Neural progenitor cell (in vitro differentiated cells): Measurements from ENCODE around the gene WWOX. TPM values are rescaled to one million over a fixed set of nuclear protein-coding genes. Genes with fewer than 3 reads are reported as not detected.

ENCODE experiments used
- DNase-seq: peaks from one replicate; pipeline ENCODE4 v3.0.0-alpha.2; 2016; ENCODE audit warnings: low spot score
- H2AFZ ChIP-seq: fragments of 200-600 bp; sonication (generic); replicated peaks from 2 replicates; pipeline ENCODE4 v1.6.1; 2016; ENCODE audit warnings: antibody characterized with exemption
- H3F3A ChIP-seq: fragments of 200-600 bp; sonication (generic); 2 replicates; pipeline ENCODE4 v1.6.1; 2016; ENCODE audit warnings: antibody characterized with exemption, low read depth
- H3K27ac ChIP-seq: fragments of 200-600 bp; sonication (generic); 2 replicates; pipeline ENCODE4 v1.5.1; 2016; ENCODE audit warnings: mild to moderate bottlenecking
- H3K27me3 ChIP-seq: fragments of 200-600 bp; sonication (generic); 2 replicates; pipeline ENCODE4 v1.6.1; 2016; ENCODE audit warnings: mild to moderate bottlenecking, moderate library complexity
- H3K36me3 ChIP-seq: fragments of 200-600 bp; sonication (generic); 2 replicates; pipeline ENCODE4 v1.5.1; 2016
- H3K4me1 ChIP-seq: fragments of 200-600 bp; sonication (generic); 2 replicates; pipeline ENCODE4 v1.6.1; 2016; ENCODE audit warnings: mixed run types
- H3K4me2 ChIP-seq: fragments of 200-600 bp; sonication (generic); 2 replicates; pipeline ENCODE4 v1.6.1; 2016
- H3K4me3 ChIP-seq: fragments of 200-600 bp; sonication (generic); 2 replicates; pipeline ENCODE4 v1.5.1; 2016
- H3K79me2 ChIP-seq: fragments of 200-600 bp; sonication (generic); 2 replicates; pipeline ENCODE4 v1.6.1; 2016; ENCODE audit warnings: low read depth
- H3K9ac ChIP-seq: fragments of 200-600 bp; sonication (generic); 2 replicates; pipeline ENCODE4 v1.6.1; 2016
- H3K9me3 ChIP-seq: fragments of 200-600 bp; sonication (generic); 2 replicates; pipeline ENCODE4 v1.5.1; 2016; ENCODE audit warnings: low read depth
- H4K20me1 ChIP-seq: fragments of 200-600 bp; sonication (generic); 2 replicates; pipeline ENCODE4 v1.6.1; 2016; ENCODE audit warnings: low read depth
- H3K27ac Mint-ChIP-seq: 3 replicates; pipeline ENCODE4 v1.8.0; 2021; ENCODE audit warnings: mixed read lengths
- H3K27me3 Mint-ChIP-seq: 2 replicates; pipeline ENCODE4 v1.8.0; 2022; ENCODE audit warnings: low read depth, mild to moderate bottlenecking, inconsistent platforms, moderate library complexity, mixed read lengths; ENCODE audit not compliant: insufficient read depth
- H3K36me3 Mint-ChIP-seq: 3 replicates; pipeline ENCODE4 v1.8.0; 2021; ENCODE audit warnings: mixed read lengths
- H3K4me1 Mint-ChIP-seq: 3 replicates; pipeline ENCODE4 v1.8.0; 2021; ENCODE audit warnings: mixed read lengths
- H3K4me3 Mint-ChIP-seq: 3 replicates; pipeline ENCODE4 v1.8.0; 2021; ENCODE audit warnings: mild to moderate bottlenecking, moderate library complexity, mixed read lengths
- H3K9me3 Mint-ChIP-seq: 3 replicates; pipeline ENCODE4 v1.8.0; 2020; ENCODE audit warnings: mixed read lengths
- CTCF ChIP-seq: fragments of 200-600 bp; sonication (generic); IDR thresholded peaks from 2 replicates; pipeline ENCODE4 v1.5.1; 2017; ENCODE audit warnings: antibody characterized with exemption, mild to moderate bottlenecking
- EZH2 ChIP-seq: fragments of 200-600 bp; sonication (generic); IDR thresholded peaks from 2 replicates; pipeline ENCODE4 v1.6.1; 2017; ENCODE audit warnings: antibody characterized with exemption, mild to moderate bottlenecking, moderate library complexity
- EZH2phosphoT487 ChIP-seq: fragments of 200-600 bp; sonication (generic); IDR thresholded peaks from 2 replicates; pipeline ENCODE4 v1.6.1; 2017; ENCODE audit warnings: antibody characterized with exemption
- total RNA-seq: library from RNA; depleted of rRNA; stranded (reverse); fragments of >200 nt; gene quantifications from 2 replicates; pipeline ENCODE4 v1.2.3, GENCODE V29; 2015; ENCODE audit warnings: low replicate concordance

Gene WWOX
- total RNA-seq, 1 donor from 2014 or later = 63.7 TPM

- Histone ChIP-seq H3K9ac (no peak overlapping the region), H2AFZ (no peak overlapping the region), H3K9me3 (no peaks in the 10 kb centered on the region), H3F3A (no peaks in the 10 kb centered on the region), H3K27me3 (no peaks in the 10 kb centered on the region), H3K4me1 (no peaks in the 10 kb centered on the region), H3K79me2 (no peaks in the 10 kb centered on the region), H3K36me3 (no peaks in the 10 kb centered on the region), H3K4me2 (no peak overlapping the region), H3K27ac (no peak overlapping the region), H3K4me3 (no peak overlapping the region), H4K20me1 (no peaks in the 10 kb centered on the region)
- no peak for DNase-seq
- no peak overlapping the region for H3K27ac Mint-ChIP-seq
- H3K9me3 Mint-ChIP-seq = no peaks in the 10 kb centered on the region
- H3K36me3 Mint-ChIP-seq = no peaks in the 10 kb centered on the region
- H3K27me3 Mint-ChIP-seq = peaks cover 4% of the 10 kb centered on the region
- H3K4me3 Mint-ChIP-seq = no peak overlapping the region
- no peak for TF ChIP-seq CTCF
- no peak for TF ChIP-seq EZH2
- no peak for TF ChIP-seq EZH2phosphoT487
- peaks cover 7% of the 10 kb centered on the region for H3K4me1 Mint-ChIP-seq
These were observed 989.5 kb downstream of the WWOX start for GRCh38 chr16:79088971-79089370.

GRCh38 chr16:79089735-79090284 lies 990.4 kb downstream of the WWOX start:
- Mint-ChIP-seq H3K27ac (no peak overlapping the region), H3K4me3 (no peak overlapping the region), H3K27me3 (peaks cover 4% of the 10 kb centered on the region), H3K9me3 (no peaks in the 10 kb centered on the region), H3K36me3 (no peaks in the 10 kb centered on the region), H3K4me1 (peaks cover 6% of the 10 kb centered on the region)
- H2AFZ ChIP-seq = no peak overlapping the region
- no peaks in the 10 kb centered on the region for H3K4me1 ChIP-seq
- H3K27me3 ChIP-seq = no peaks in the 10 kb centered on the region
- H3K79me2 ChIP-seq = no peaks in the 10 kb centered on the region
- H3K9ac ChIP-seq = no peak overlapping the region
- no peaks in the 10 kb centered on the region for H3K9me3 ChIP-seq
- H3K36me3 ChIP-seq = no peaks in the 10 kb centered on the region
- DNase-seq = no peak
- no peak overlapping the region for H3K27ac ChIP-seq
- no peaks in the 10 kb centered on the region for H4K20me1 ChIP-seq
- no peak for TF ChIP-seq CTCF
- no peak for TF ChIP-seq EZH2
- TF ChIP-seq EZH2phosphoT487 = no peak
- H3F3A ChIP-seq = no peaks in the 10 kb centered on the region
- no peak overlapping the region for H3K4me2 ChIP-seq
- no peak overlapping the region for H3K4me3 ChIP-seq

- no peak overlapping the region for H2AFZ ChIP-seq
These were observed 991.5 kb downstream of the WWOX start for GRCh38 chr16:79090966-79091365.

More at GRCh38 chr16:79090966-79091365, 991.5 kb downstream of the WWOX start:
- H3K9me3 ChIP-seq = no peaks in the 10 kb centered on the region
- H3K4me1 ChIP-seq = peaks cover under 1% of the 10 kb centered on the region
- no peaks in the 10 kb centered on the region for H4K20me1 ChIP-seq
- no peak overlapping the region for H3K4me2 ChIP-seq
- no peaks in the 10 kb centered on the region for H3F3A ChIP-seq
- H3K9me3 Mint-ChIP-seq = no peaks in the 10 kb centered on the region
- no peak overlapping the region for H3K27ac Mint-ChIP-seq
- peaks cover 6% of the 10 kb centered on the region for H3K4me1 Mint-ChIP-seq
- no peak for DNase-seq
- no peak overlapping the region for H3K9ac ChIP-seq
- no peaks in the 10 kb centered on the region for H3K79me2 ChIP-seq
- H3K27ac ChIP-seq = no peak overlapping the region
- TF ChIP-seq CTCF (no peak), EZH2phosphoT487 (no peak)
- H3K4me3 ChIP-seq = no peak overlapping the region
- H3K36me3 Mint-ChIP-seq = no peaks in the 10 kb centered on the region
- H3K27me3 Mint-ChIP-seq = peaks cover 4% of the 10 kb centered on the region
- no peak overlapping the region for H3K4me3 Mint-ChIP-seq
- H3K36me3 ChIP-seq = no peaks in the 10 kb centered on the region
- H3K27me3 ChIP-seq = no peaks in the 10 kb centered on the region
